HepG2 (cell line): ENCODE measurements around the gene NSD2. TPM values are rescaled to one million over a fixed set of nuclear protein-coding genes. Genes with fewer than 3 reads are reported as not detected.

ENCODE experiments used
- ATF6 ChIP-seq: sonication (generic); formaldehyde crosslinking; conservative IDR thresholded peaks from 2 replicates; pipeline ENCODE4 v1.4.0; 2020; ENCODE audit warnings: missing genetic modification reagents
- EP300 ChIP-seq, 3 experiments: sonication (generic) in 1 of 3; formaldehyde crosslinking in 1 of 3; IDR thresholded peaks; 2 replicates each; pipeline versions ENCODE4 v1.5.1 to v1.6.1; 2011 to 2020; ENCODE audit warnings: low read depth in 2 of 3, low read length in 2 of 3, borderline replicate concordance in 1 of 3, improper control_type of control experiment in 1 of 3, mild to moderate bottlenecking in 1 of 3, missing genetic modification reagents in 1 of 3, moderate library complexity in 1 of 3
- KDM2A ChIP-seq: sonication (generic); formaldehyde crosslinking; IDR thresholded peaks from 2 replicates; pipeline ENCODE4 v1.4.0; 2020; ENCODE audit warnings: low read depth, missing genetic modification reagents, borderline replicate concordance
- MAFF ChIP-seq: IDR thresholded peaks from 2 replicates; pipeline ENCODE4 v1.6.1; 2011; ENCODE audit warnings: low read depth, low read length, improper control_type of control experiment
- NFKBIZ ChIP-seq: IDR thresholded peaks from 2 replicates; pipeline ENCODE4 v1.6.1; 2018; ENCODE audit warnings: missing genetic modification reagents, missing compliant biosample characterization
- SAFB2 ChIP-seq: sonication (generic); formaldehyde crosslinking; IDR thresholded peaks from 2 replicates; pipeline ENCODE4 v1.5.1; 2020; ENCODE audit warnings: missing genetic modification reagents, low read depth, mild to moderate bottlenecking, borderline replicate concordance
- SMYD3 ChIP-seq: sonication (generic); formaldehyde crosslinking; IDR thresholded peaks from 2 replicates; pipeline ENCODE4 v1.8.1; 2023; ENCODE audit warnings: mild to moderate bottlenecking, missing genetic modification reagents
- TSC22D2 ChIP-seq: sonication (generic); formaldehyde crosslinking; IDR thresholded peaks from 2 replicates; pipeline ENCODE4 v1.5.1; 2020; ENCODE audit warnings: missing genetic modification reagents, mild to moderate bottlenecking, borderline replicate concordance
- ZFY ChIP-seq: sonication (generic); formaldehyde crosslinking; IDR thresholded peaks from 2 replicates; pipeline ENCODE4 v1.4.0; 2020; ENCODE audit warnings: missing genetic modification reagents
- ZNF326 ChIP-seq: sonication (generic); formaldehyde crosslinking; IDR thresholded peaks from 2 replicates; pipeline ENCODE4 v1.4.0; 2020; ENCODE audit warnings: missing genetic modification reagents, borderline replicate concordance
- ZNF343 ChIP-seq: sonication (generic); formaldehyde crosslinking; IDR thresholded peaks from 2 replicates; pipeline ENCODE4 v1.4.0; 2020; ENCODE audit warnings: mild to moderate bottlenecking, missing genetic modification reagents
- ZNF543 ChIP-seq: sonication (generic); formaldehyde crosslinking; IDR thresholded peaks from 2 replicates; pipeline ENCODE4 v1.4.0; 2020; ENCODE audit warnings: mild to moderate bottlenecking, missing genetic modification reagents
- ZNF607 ChIP-seq: sonication (generic); formaldehyde crosslinking; IDR thresholded peaks from 2 replicates; pipeline ENCODE4 v1.5.1; 2020; ENCODE audit warnings: missing genetic modification reagents, mild to moderate bottlenecking, borderline replicate concordance
- ZNF614 ChIP-seq: IDR thresholded peaks from 2 replicates; pipeline ENCODE4 v1.6.1; 2018; ENCODE audit warnings: missing biosample characterization, missing genetic modification reagents, inconsistent platforms, borderline replicate concordance
- ZNF749 ChIP-seq: sonication (generic); formaldehyde crosslinking; IDR thresholded peaks from 2 replicates; pipeline ENCODE4 v1.8.0; 2022; ENCODE audit warnings: mild to moderate bottlenecking, missing genetic modification reagents, moderate library complexity, borderline replicate concordance
- polyA plus RNA-seq, 8 experiments: library from polyadenylated mRNA; depleted of rRNA in 3 of 8; stranded (reverse) in 7 of 8; unstranded in 1 of 8; fragments of >200 nt; fragmentation: Illumina TruSeq in 4 of 8; extraction: Trizol in 4 of 8; gene quantifications; 2 replicates each; pipeline versions ENCODE4 v1.2.1 to v1.2.3, GENCODE V29; 2011 to 2016; ENCODE audit warnings: low read depth in 4 of 8, missing spikeins in 1 of 8, mixed read lengths in 1 of 8; ENCODE audit not compliant: insufficient read depth in 1 of 8
- total RNA-seq, 5 experiments: library from RNA; depleted of rRNA; stranded (reverse); fragments of >200 nt; fragmentation: Illumina TruSeq; extraction: Trizol; gene quantifications; 2 replicates each; pipeline ENCODE4 v1.2.3, GENCODE V29; 2016; ENCODE audit warnings: low read depth in 1 of 5
- TF ChIP-seq, protein P1 (sequence below): sonication (generic); formaldehyde crosslinking; conservative IDR thresholded peaks from 2 replicates; pipeline ENCODE4 v1.4.0; 2020; ENCODE audit warnings: missing genetic modification reagents
- TF ChIP-seq, protein P2 (sequence below): sonication (generic); formaldehyde crosslinking; IDR thresholded peaks from 2 replicates; pipeline ENCODE4 v1.4.0; 2020; ENCODE audit warnings: missing genetic modification reagents
- TF ChIP-seq, protein P3 (sequence below): sonication (generic); formaldehyde crosslinking; IDR thresholded peaks from 2 replicates; pipeline ENCODE4 v1.8.0; 2022; ENCODE audit warnings: missing genetic modification reagents, mild to moderate bottlenecking, borderline replicate concordance

NSD2 gene
- total and polyA plus RNA-seq, 2 of the 13 experiments (the other 11 are each of a cell fraction or from before 2014, with no cell fraction given), result 22.0 to 65.9 TPM

DNA sequence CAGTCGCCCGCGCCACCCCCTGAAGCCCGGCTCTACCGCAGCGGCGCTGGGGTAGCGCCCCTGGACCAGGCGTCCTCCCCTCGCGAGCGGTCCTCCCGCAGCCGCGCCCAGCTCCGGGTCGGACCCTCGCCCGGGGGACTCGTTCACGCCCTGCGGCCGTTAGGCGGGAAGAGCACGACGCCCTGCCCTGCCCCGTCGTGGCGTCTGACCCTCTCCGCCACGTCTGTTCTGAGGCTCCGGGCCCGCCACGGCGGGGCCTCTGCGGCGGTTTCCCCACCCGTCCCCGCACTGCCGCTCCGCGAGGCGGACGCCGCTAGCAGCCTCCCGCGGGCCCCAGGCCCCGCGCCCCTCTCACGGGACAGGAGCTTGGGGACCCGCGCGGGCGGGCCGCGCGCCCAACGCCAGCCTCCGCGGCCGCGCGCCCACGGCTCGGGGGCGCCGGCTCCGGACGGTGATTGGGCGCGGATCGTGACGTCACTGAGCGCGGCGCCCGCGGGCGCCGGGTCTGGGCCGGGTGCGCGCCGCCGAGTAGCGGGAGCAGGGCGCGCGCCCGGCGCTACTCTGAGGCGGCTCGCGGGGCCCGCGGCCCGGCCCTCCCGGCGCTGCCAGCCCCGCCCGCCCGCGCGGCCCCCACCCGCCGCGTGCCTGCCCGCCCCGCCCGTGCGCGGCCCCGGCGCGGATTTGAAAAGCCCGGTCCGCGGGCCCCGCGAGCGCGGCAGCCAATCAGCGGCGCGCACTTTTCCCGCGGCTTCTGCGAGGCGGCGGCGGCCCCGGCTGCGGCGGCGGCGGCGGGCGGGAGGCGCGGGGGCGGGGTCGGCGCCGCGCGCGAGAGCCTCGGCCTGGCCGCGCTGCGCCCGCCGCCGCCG, at the start of gene NSD2 (continued):
- TF ChIP-seq ATF6 (CRISPR knock-in tag) (no peak), EP300 (IDR thresholded peaks at IDR 0.05; ENCODE audit: low read depth in 2 of 2, low read length in 2 of 2) (no peak), EP300 (CRISPR knock-in tag; IDR thresholded peaks at IDR 0.05; ENCODE audit: borderline replicate concordance) (peak; percentile 43; the same call in 1 of the 2 replicates), NFKBIZ (CRISPR knock-in tag) (no peak), ZNF749 (peak; percentile 84), ZNF326 (CRISPR knock-in tag) (no peak), ZNF343 (CRISPR knock-in tag) (peak; percentile 96), MAFF (no peak), KDM2A (CRISPR knock-in tag) (peak; percentile 89; the same call in 1 of the 2 replicates), ZNF543 (CRISPR knock-in tag) (peak; percentile 94), SAFB2 (CRISPR knock-in tag) (peak; percentile 87; the same call in 1 of the 2 replicates), ZFY (peak; percentile 79), SMYD3 (CRISPR knock-in tag) (no peak), TSC22D2 (CRISPR knock-in tag) (peak; percentile 83; the same call in 1 of the 2 replicates), ZNF607 (CRISPR knock-in tag) (peak; percentile 92), ZNF614 (CRISPR knock-in tag) (peak; percentile 73; the same call in 1 of the 2 replicates)
- TF ChIP-seq, protein P1, sequence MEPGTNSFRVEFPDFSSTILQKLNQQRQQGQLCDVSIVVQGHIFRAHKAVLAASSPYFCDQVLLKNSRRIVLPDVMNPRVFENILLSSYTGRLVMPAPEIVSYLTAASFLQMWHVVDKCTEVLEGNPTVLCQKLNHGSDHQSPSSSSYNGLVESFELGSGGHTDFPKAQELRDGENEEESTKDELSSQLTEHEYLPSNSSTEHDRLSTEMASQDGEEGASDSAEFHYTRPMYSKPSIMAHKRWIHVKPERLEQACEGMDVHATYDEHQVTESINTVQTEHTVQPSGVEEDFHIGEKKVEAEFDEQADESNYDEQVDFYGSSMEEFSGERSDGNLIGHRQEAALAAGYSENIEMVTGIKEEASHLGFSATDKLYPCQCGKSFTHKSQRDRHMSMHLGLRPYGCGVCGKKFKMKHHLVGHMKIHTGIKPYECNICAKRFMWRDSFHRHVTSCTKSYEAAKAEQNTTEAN, result 0 out of 2 replicates have a peak, but pooled peaks have one; percentile 31
- TF ChIP-seq, protein P2, sequence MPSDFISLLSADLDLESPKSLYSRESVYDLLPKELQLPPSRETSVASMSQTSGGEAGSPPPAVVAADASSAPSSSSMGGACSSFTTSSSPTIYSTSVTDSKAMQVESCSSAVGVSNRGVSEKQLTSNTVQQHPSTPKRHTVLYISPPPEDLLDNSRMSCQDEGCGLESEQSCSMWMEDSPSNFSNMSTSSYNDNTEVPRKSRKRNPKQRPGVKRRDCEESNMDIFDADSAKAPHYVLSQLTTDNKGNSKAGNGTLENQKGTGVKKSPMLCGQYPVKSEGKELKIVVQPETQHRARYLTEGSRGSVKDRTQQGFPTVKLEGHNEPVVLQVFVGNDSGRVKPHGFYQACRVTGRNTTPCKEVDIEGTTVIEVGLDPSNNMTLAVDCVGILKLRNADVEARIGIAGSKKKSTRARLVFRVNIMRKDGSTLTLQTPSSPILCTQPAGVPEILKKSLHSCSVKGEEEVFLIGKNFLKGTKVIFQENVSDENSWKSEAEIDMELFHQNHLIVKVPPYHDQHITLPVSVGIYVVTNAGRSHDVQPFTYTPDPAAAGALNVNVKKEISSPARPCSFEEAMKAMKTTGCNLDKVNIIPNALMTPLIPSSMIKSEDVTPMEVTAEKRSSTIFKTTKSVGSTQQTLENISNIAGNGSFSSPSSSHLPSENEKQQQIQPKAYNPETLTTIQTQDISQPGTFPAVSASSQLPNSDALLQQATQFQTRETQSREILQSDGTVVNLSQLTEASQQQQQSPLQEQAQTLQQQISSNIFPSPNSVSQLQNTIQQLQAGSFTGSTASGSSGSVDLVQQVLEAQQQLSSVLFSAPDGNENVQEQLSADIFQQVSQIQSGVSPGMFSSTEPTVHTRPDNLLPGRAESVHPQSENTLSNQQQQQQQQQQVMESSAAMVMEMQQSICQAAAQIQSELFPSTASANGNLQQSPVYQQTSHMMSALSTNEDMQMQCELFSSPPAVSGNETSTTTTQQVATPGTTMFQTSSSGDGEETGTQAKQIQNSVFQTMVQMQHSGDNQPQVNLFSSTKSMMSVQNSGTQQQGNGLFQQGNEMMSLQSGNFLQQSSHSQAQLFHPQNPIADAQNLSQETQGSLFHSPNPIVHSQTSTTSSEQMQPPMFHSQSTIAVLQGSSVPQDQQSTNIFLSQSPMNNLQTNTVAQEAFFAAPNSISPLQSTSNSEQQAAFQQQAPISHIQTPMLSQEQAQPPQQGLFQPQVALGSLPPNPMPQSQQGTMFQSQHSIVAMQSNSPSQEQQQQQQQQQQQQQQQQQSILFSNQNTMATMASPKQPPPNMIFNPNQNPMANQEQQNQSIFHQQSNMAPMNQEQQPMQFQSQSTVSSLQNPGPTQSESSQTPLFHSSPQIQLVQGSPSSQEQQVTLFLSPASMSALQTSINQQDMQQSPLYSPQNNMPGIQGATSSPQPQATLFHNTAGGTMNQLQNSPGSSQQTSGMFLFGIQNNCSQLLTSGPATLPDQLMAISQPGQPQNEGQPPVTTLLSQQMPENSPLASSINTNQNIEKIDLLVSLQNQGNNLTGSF (CRISPR knock-in tag), result peak; percentile 81; the same call in 1 of the 2 replicates
- TF ChIP-seq, protein P3, sequence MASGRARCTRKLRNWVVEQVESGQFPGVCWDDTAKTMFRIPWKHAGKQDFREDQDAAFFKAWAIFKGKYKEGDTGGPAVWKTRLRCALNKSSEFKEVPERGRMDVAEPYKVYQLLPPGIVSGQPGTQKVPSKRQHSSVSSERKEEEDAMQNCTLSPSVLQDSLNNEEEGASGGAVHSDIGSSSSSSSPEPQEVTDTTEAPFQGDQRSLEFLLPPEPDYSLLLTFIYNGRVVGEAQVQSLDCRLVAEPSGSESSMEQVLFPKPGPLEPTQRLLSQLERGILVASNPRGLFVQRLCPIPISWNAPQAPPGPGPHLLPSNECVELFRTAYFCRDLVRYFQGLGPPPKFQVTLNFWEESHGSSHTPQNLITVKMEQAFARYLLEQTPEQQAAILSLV, result peak; percentile 89; the same call in 1 of the 2 replicates
